OCI-LY7 (cell line): ENCODE measurements around the gene DGCR2. TPM values are rescaled to one million over a fixed set of nuclear protein-coding genes. Genes with fewer than 3 reads are reported as not detected.

Experiments
- BruUV-seq: library from RNA; stranded (reverse); fragments of 400-500 nt; replicated peaks from 2 replicates; lab custom pipeline; 2021; lab: Mats Ljungman, UMichigan
- CTCF ChIA-PET: fragments of 300-600 bp; sonication (Branson Sonifier 250); formaldehyde crosslinking; loops from one replicate; lab custom pipeline; 2022; ENCODE audit warnings: antibody characterized with exemption; ENCODE audit not compliant: unreplicated experiment; lab: Charles Lee
- POLR2A ChIA-PET: fragments of 300-600 bp; sonication (Branson Sonifier 250); formaldehyde crosslinking; loops from one replicate; lab custom pipeline; 2022; ENCODE audit warnings: antibody characterized with exemption; lab: Charles Lee
- DNase-seq: peaks from one replicate; pipeline ENCODE4 v3.0.0-alpha.2; 2015; ENCODE audit warnings: low spot score
- H2AFZ ChIP-seq: fragments of 200-600 bp; sonication (generic), shearing (Covaris generic); 2 replicates; pipeline ENCODE4 v1.6.1; 2014; ENCODE audit warnings: mild to moderate bottlenecking, antibody characterized with exemption, low read length, moderate library complexity
- H3K27ac ChIP-seq: fragments of 200-600 bp; sonication (generic); 2 replicates; pipeline ENCODE4 v1.5.1; 2014; ENCODE audit warnings: mixed run types, low read depth, mild to moderate bottlenecking, moderate library complexity, low read length, inconsistent platforms; ENCODE audit not compliant: poor library complexity, severe bottlenecking
- H3K36me3 ChIP-seq: fragments of 200-600 bp; sonication (generic); 2 replicates; pipeline ENCODE4 v1.6.1; 2014; ENCODE audit warnings: mild to moderate bottlenecking, antibody characterized with exemption, low read length, moderate library complexity, mixed read lengths; ENCODE audit not compliant: insufficient read depth
- H3K4me1 ChIP-seq: fragments of 200-600 bp; sonication (generic); 2 replicates; pipeline ENCODE4 v1.5.1; 2014; ENCODE audit warnings: mild to moderate bottlenecking, low read length; ENCODE audit not compliant: insufficient read depth, poor library complexity, severe bottlenecking
- H3K4me2 ChIP-seq: fragments of 200-600 bp; sonication (generic); 2 replicates; pipeline ENCODE4 v1.6.1; 2014; ENCODE audit warnings: mild to moderate bottlenecking, low read length
- H3K4me3 ChIP-seq: fragments of 200-600 bp; sonication (generic); 2 replicates; pipeline ENCODE4 v1.5.1; 2014; ENCODE audit warnings: mild to moderate bottlenecking, low read depth, low read length; ENCODE audit not compliant: poor library complexity, severe bottlenecking
- H3K79me2 ChIP-seq: fragments of 200-600 bp; sonication (generic); 2 replicates; pipeline ENCODE4 v1.6.1; 2016; ENCODE audit warnings: low read depth, mild to moderate bottlenecking, low read length, moderate library complexity, mixed read lengths; ENCODE audit not compliant: insufficient read depth
- H3K9me2 ChIP-seq: fragments of 200-600 bp; sonication (generic); 2 replicates; pipeline ENCODE4 v1.6.1; 2016; ENCODE audit warnings: mild to moderate bottlenecking, low read length, mixed read lengths; ENCODE audit not compliant: insufficient read depth
- H3K9me3 ChIP-seq: fragments of 200-600 bp; sonication (generic); 2 replicates; pipeline ENCODE4 v1.6.1; 2014; ENCODE audit warnings: mild to moderate bottlenecking, mixed run types, low read length, mixed read lengths
- H4K20me1 ChIP-seq: fragments of 200-600 bp; sonication (generic); 2 replicates; pipeline ENCODE4 v1.6.1; 2014; ENCODE audit warnings: mild to moderate bottlenecking, antibody characterized with exemption, low read length, moderate library complexity, mixed read lengths; ENCODE audit not compliant: insufficient read depth
- EZH2phosphoT487 ChIP-seq: fragments of 200-600 bp; sonication (generic); IDR thresholded peaks from 2 replicates; pipeline ENCODE4 v1.6.1; 2018; ENCODE audit warnings: low read depth, borderline replicate concordance, mild to moderate bottlenecking, mixed run types, antibody characterized with exemption, low read length, moderate library complexity, mixed read lengths
- intact Hi-C: fragments of 100-400 bp; cut with micrococcal nuclease; formaldehyde crosslinking; loops from one replicate; pipeline ENCODE4 v1.10.0; 2022; ENCODE audit not compliant: unreplicated experiment
- total RNA-seq, 2 experiments: library from RNA; depleted of rRNA in 1 of 2; stranded (reverse); fragments of >200 nt in 1 of 2; shearing (Covaris generic) in 1 of 2; gene quantifications; 2 replicates each; pipeline ENCODE4 v1.2.3, GENCODE V29; 2014 to 2022
- TF ChIP-seq, protein P1 (sequence below): fragments of 200-600 bp; sonication (generic); conservative IDR thresholded peaks from 2 replicates; pipeline ENCODE4 v1.5.1; 2014; ENCODE audit warnings: mild to moderate bottlenecking, antibody characterized with exemption, low read length, moderate library complexity, mixed read lengths

DGCR2 gene
- total RNA-seq, 2 experiments from 2014 or later = 27.6 to 29.7 TPM

DNA sequence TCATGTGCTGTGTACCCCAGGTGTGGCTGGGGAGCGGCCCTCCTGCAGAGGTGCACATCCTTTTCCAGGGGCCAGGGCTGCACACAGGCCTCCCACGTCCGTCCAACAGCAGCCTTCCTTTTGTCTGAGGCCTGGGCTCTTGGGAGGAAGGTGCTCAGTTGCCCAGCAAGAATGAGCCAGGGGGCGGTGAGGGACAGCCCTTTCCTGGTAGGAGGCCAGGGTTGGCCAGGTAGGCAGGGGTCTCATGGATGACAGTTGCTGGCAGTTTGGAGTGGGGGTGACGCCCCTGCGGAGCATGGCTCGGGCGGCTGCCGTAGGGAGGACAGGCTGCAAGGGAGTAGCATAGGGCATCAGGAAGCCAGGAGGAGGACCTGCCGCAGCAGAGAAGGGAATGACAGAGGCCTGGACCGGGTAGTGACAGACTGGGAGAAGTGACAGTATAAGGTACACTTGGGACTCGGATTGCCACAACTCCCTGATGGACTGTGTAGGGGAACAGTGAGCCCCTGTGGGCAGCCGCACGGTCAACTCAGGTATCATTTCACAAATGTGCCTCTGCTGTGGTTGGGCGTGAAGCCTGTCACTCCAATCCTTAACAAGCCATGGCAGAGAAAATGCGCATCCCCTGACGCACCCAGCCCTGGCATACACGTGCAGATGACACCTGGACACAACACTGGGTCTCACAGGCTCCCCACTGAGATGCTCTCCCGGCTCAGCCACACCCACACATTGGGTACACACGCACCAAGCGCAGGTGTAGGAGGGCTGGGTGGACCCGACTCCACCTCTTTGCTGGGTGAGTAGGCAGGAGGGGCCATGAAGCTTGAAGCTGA is 79.7 kb downstream of the DGCR2 start:
- CTCF ChIA-PET = no interaction called here
- no peak overlapping the region for H3K27ac ChIP-seq
- H3K36me3 ChIP-seq = peaks cover 49% of the 10 kb centered on the region
- intact Hi-C loops = no loop called here
- H3K4me2 ChIP-seq = no peak overlapping the region
- H3K9me3 ChIP-seq = no peaks in the 10 kb centered on the region
- POLR2A ChIA-PET = no interaction called here
- H3K4me3 ChIP-seq = no peak overlapping the region
- no peaks in the 10 kb centered on the region for H3K4me1 ChIP-seq
- no peaks in the 10 kb centered on the region for H4K20me1 ChIP-seq
- TF ChIP-seq, protein P1, sequence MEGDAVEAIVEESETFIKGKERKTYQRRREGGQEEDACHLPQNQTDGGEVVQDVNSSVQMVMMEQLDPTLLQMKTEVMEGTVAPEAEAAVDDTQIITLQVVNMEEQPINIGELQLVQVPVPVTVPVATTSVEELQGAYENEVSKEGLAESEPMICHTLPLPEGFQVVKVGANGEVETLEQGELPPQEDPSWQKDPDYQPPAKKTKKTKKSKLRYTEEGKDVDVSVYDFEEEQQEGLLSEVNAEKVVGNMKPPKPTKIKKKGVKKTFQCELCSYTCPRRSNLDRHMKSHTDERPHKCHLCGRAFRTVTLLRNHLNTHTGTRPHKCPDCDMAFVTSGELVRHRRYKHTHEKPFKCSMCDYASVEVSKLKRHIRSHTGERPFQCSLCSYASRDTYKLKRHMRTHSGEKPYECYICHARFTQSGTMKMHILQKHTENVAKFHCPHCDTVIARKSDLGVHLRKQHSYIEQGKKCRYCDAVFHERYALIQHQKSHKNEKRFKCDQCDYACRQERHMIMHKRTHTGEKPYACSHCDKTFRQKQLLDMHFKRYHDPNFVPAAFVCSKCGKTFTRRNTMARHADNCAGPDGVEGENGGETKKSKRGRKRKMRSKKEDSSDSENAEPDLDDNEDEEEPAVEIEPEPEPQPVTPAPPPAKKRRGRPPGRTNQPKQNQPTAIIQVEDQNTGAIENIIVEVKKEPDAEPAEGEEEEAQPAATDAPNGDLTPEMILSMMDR = no peak
- no peak for TF ChIP-seq EZH2phosphoT487
- no peaks in the 10 kb centered on the region for H3K9me2 ChIP-seq
- H2AFZ ChIP-seq = no peak overlapping the region
- no peak for DNase-seq
- no TSS peak for BruUV-seq
- no peaks in the 10 kb centered on the region for H3K79me2 ChIP-seq

DNA sequence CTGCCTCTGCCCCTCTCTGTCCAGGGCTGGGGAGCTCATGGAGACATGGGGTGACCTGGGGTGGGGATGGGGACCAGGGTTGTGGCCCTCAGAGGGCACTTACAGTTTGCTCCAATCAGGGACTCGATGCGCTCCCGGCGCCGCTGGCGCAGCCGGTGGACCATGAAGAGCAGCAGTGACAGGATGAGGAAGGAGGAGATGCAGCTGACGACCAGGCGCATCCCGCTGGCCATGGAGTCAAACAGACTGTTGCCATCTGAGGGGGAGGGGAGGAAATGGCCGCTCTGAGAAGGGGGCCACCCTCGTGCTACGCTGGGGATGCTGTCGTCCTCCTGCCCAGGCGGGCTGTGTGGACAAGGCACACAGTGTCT is 80.5 kb downstream of the DGCR2 start:
- H3K4me3 ChIP-seq = no peak overlapping the region
- peaks cover 40% of the 10 kb centered on the region for H3K36me3 ChIP-seq
- CTCF ChIA-PET = no interaction called here
- H3K4me2 ChIP-seq = no peak overlapping the region
- BruUV-seq = no TSS peak
- TF ChIP-seq, protein P1 = no peak
- TF ChIP-seq EZH2phosphoT487 = no peak
- POLR2A ChIA-PET = no interaction called here
- intact Hi-C loops = no loop called here
- H2AFZ ChIP-seq = no peak overlapping the region
- H3K27ac ChIP-seq = no peak overlapping the region
- no peaks in the 10 kb centered on the region for H3K79me2 ChIP-seq
- H3K9me3 ChIP-seq = no peaks in the 10 kb centered on the region
- DNase-seq = no peak
- no peaks in the 10 kb centered on the region for H4K20me1 ChIP-seq
- H3K4me1 ChIP-seq = no peaks in the 10 kb centered on the region
- no peaks in the 10 kb centered on the region for H3K9me2 ChIP-seq
